HG02759 (cell line): ENCODE measurements around the gene UNCX.
"Not testable (repeated sequence)": the region's sequence is repeated elsewhere in the genome, so short reads cannot be mapped to it uniquely, and the experiment has no call there.

Experiments used
- ATAC-seq: cut with Tn5 transposase; IDR thresholded peaks from one replicate; pipeline ENCODE4 v1.9.1; 2021; ENCODE audit warnings: mild to moderate bottlenecking, moderate library complexity; ENCODE audit not compliant: unreplicated experiment

Gene UNCX

DNA sequence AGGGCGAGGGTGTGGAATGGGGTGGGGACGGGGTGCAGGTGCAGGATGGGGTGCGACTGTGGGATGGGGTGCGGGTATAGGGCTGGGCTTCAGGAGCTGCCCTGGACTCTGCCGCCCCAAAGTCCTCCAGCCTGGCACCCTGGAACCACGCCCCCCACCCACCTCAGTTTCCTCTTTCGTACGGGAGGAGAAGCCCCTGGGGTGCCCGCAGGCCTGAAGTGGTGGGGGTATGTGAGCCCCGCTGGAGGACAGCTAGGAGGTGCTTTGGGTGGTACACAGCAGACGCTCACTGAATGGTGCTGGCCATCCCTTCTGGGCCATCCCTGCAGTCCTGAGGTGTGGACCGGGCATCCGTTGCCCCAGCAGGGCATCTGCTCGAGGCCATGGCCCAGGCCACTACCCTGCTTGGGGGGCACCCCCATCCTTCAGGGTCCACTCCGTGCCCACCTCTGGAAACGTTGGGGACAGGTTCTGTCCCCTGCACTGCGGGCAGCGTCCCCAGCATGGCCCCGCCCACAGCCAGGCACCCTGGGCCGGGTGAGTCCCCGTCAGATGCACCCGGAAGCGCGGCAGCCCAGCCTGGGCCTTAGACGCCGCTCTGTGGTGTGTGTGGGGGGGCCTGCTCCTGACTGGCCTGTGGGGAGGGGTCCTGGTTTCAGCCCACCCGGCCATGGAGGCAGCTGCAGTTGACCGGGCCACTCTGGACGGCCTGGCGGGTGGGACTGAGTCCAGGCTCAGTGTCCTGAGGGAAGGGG, 41.6 kb downstream of the UNCX start:
- no peak for ATAC-seq

DNA sequence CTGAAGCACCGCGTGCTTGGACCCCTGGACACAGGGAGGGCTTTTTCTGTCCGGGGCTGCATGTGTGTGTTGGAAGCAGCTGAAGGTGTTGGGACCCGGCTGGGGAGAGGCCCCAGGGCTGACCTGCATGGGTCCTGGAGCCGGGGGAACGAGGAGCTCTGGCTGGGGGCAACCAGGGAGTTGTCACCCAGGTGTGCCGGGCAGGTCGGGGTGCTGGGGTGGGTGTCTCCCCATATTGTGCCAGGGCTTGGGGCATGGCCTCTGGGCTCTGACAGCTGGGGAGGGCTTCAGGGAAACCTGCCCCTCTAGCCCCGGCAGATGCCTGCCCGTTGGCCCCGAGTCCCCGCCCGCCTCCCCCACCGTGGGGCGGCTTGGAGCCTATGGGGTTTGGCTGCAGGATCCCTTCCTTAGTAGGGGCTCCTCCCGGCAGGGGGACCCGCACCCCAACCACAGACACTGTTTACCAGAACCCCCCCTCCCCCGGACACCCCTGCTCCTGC, 42.3 kb downstream of the UNCX start:
- no peak for ATAC-seq

DNA sequence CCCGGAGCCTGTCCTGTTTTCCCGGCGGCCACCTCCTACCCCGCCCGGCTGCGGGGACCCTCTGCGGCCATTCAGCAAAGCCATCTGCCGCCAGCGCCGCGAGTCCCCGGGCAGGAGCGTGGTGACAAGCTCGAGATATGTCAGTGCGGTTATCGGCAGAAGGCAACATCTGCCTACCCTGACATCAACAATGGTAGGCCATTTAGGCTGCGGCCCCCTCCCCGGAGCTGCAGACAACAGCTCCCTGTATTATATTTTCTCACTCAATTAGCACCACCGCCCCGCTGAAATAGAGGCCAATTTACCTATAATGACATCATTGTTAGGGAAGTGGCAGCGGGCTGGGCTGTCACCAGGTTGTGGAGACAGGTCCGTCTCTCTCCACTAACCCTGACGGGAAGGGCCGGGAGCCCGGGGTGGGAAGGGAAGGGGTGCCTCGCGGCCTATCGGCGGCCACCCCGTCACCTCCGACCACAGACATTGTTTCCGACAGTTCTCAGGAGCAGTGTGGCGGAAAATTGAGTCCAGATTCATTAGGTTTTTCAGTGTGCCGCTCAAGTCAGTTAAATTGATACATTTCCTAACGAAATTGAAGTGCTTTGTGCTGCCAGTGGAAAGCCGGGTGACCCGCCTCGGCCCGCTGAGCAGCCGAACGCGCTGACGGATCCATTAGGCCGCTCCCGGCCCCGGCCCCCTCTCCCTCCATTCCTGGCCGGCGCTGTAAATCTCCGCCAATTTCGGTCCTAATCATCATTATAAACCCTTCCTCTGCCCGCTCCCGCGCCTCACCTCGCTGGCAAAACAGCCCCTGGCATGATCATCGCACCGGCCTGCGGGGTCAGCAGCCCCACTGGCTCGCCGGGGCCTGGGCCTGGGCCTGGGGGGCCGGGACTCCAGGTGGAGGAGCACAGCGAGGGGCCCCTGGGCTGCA, 43.0 kb downstream of the UNCX start:
- ATAC-seq: no peak

DNA sequence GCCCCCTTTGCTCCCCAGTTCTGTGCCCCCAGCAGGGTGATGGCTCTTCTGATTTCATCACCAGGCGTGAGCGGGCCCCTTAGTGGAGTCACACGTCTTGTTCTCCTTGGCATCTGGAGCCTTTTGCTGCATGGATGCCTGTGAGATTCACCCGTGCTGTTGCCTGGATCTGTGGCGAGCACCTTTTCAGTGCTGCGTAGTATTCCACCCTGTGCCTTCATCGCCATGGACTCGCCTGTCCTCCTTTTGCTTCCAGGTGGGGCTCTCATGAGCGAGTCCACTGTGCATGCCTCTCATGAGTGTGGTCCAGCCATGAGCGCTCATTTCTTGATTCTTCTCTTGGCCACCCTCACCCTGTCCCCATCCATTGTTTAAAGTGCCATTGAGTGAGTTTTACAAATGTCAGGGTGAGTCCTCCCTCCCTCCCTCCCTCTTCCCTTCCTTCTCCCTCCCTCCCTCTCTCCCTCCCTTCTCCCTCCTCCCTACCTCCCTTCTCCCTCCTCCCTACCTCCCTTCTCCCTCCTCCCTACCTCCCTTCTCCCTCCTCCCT, 44.0 kb downstream of the UNCX start:
- ATAC-seq: no peak

DNA sequence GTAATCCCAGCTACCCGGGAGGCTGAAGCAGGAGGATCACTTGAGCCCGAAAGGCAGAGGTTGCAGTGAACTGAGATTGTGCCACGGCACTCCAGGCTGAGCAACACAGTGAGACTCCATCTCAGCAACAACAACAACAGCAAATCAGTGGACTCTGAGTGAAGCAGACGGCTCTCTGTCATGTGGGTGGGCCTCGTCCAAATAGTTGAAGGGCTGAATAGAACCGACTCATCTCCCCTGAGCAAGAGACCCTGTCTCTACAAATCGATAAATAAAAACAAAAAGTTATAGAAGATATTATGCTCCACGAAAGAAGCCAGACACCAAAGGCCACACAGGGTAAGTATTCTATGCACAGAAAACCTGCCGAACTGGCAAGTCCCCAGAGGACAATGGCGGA, 45.9 kb downstream of the UNCX start:
- ATAC-seq: no peak

DNA sequence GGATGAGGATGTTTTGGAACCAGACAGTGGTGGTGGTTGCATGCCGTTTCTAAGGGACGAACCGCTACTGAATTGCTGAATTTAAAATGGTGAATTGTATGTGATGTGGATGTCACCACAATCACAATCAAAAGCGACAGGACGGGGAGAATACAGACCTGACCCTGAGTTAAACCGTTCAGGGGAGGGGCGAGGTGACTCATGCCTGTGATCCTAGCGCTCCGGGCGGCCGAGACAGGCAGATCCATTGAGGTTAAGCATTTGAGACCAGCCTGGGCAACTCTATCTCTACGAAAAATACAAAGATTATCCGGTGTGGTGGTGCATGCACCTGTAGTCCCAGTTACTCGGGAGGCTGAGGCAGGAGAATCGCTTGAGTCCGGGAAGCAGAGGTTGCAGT, 46.4 kb downstream of the UNCX start:
- no peak for ATAC-seq

DNA sequence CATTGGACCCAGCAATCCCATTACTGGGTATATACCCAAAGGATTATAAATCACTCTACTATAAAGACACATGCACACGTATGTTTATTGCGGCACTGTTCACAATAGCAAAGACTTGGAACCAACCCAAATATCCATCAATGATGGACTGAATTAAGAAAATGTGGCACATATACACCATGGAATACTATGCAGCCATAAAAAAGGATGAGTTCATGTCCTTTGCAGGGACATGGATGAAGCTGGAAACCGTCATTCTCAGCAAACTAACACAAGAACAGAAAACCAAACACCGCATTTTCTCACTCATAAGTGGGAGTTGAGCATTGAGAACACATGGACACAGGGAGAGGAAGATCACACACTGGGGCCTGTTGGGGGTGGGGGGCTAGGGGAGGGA, 47.2 kb downstream of the UNCX start:
- ATAC-seq: not testable (repeated sequence)

DNA sequence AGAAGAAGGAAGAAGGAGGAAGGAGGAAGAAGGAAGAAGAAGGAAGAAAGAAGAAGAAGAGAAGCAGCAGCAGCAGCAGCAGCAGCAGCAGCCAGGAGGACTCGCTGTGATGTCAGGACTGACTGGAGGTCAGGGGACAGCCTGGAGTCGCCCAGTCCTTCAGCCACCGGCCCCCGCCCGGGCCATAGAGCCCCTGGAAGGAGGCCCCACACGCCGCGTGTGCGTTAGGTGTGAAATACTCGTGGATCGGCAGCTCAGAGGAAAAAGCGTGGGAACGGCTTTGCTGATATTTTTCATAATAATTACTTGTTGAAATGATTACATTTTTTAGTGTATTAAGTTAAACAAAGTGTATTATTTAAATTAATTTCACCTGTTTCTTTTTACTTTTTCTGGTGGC, 48.4 kb downstream of the UNCX start:
- no peak for ATAC-seq

DNA sequence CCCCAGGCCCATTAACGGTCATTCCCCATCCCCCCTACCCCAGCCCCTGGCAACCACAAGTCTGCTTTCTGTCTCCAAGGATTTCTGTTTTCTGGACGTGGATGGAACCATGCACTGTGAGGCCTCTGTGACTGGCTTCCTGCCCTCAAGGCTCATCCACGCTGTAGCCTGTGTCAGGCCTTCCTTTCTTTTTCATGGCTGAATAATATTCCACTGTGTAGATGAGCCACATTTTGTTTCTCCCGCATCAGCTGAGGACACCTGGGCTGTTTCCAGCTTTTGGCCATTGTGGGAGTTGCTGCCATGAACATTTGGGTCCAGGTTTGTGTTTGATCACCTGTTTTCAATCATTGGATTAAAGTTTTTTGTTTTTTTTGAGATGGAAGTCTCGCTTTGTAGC, 50.0 kb downstream of the UNCX start:
- ATAC-seq: no peak

DNA sequence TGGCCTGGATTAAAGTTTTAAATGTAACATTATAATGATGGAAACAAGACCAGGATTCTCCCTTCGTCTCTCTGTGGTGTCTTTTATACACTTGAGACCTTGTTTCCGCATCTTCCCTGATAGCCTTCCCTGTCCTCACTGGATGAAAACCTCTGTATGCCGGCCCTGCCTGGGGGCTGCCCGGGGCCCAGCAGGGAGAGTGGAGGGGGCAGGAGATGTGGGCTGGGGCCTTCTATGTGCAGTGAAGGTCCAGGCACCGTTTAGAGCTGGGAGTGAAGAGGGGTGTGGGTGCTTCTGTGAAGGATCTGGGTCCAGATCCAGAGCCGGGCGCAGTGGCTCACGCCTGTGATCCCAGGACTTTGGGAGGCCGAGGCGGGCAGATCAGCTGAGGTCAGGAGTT, 50.7 kb downstream of the UNCX start:
- no peak for ATAC-seq

DNA sequence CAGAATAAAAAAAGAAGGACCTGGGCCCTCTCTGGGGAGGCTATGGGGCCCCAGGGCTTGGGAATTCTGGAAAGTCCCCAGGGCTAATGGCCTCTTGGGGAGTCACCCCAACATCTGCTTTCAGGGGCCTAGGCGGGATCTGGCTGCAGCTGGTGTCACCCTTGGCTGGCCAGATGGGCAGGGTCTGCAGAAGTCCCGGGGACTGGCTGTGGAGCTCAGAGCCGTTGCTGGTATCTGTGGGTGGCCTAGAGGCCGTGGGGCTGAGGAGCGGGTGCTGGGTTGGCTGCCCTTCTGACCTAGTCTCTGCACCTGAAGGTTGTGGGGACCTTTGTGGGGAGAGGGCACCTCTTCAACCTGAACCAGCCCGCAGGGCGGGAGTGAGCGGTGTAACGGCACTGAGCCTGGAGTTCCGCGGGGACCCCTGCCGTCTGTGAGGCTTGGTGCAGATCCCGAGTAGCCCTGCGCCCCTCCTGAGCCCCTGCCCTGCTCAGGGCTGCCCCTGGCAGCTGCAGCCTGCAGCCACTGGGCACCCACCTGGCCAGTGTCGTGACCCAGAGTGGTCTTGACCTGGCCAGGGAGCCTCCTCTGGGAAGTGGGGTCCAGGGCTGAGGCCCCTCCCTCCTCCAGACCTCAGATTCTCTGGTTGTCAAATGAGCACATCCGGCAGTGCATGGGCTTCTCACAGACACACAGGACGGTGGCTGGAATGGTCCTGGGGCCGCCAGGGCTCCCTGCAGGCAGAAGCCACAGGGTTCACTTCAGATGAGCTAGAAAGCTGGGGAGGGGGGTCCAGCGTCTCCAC, 51.5 kb downstream of the UNCX start:
- no peak for ATAC-seq

DNA sequence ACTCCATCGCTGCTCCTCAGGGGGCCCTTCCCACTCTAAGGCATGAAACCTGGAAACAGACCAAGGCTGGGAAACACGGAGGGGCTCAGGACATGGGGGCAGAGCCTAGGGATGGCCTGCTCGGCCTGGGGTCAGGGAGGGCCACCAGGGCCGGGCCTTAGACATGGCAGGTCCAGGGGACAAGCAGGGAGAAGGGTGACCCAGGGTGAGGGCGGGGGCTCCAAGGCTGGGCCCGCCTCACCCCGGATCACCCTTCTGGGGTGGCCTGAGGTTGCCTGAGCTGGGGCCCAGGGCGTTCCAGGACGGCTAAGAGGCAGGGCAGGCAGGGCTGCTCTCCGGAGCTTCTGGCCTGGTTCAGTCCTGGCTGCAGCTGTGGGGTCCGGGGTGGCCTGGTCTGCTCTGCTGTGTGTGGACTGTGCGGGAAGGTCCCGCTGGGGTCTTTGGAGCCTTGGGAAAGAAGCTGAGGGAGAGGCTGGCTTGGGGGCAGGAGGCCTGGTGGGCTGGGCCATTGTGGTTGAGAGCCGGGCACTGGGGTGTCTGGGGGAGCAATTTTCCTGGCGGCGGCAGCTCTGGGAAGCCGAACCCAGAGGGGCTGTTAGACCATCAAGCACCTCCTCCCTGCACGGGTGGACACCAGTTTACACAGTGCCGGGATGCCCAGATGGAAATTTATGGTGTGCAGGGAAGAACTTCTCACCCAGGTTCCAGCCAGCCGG, 52.2 kb downstream of the UNCX start:
- ATAC-seq: no peak

DNA sequence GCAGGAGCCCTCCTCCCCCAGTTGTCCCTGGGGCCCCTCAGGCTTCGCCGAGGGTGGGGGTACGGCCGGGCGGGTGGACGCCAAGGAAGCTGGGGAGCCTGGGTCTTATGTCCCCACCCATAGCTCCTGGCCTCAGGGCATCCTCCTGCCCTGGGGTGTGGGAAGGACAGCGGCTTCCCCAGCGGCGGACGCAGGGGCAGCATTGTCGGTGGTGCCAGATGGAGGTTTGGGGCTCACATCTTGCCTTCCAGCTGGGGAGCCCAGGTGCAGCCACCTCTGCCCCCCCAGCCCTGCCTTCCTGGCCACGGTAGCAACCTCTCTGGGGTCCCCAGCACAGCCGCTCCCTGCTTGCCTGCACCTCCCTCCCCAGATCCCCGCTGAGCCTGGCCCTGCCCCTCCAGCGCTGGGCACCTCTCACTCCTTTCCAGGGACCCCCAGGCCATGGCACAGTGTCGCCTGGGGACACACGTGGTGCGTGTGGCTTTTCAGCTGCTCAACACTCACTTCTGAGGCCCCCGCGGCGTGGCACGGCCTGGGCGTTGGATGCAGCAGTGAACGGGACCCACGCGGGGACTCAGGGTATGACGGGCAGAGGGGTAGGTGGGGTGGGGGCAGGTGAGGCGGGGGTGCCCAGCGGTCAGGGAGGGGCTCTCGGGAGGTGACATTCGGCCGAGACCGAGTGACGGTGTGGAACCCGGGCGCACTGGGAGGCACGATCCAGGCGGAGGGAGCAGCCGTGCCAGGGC, 53.1 kb downstream of the UNCX start:
- ATAC-seq: no peak
